Measurements from ENCODE around the gene ABCC11.

Gene ABCC11

DNA sequence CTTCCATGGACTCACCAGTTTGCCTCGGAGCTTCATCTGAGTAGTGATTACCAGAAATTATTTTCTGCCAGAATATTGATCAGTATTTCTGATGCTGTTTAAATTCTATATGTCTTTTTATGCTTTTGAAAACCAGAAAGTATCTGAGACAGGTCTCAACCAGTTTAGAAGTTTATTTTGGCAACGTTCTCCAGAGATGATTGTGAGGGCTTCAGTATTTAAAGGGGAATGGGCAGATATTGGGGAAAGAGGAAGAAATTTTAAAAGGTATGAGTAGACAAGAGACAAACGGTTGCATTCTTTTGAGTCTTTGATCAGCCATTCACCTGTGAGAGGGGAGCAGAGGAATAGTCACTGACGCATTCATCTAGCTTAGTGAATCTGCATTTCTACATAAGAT lies 44.4 kb upstream of the ABCC11 start:
- Histone ChIP-seq H3K9me3 (replicated peaks in 1 of 2; ENCODE audit: control insufficient read depth in 2 of 2, insufficient read depth in 1 of 2, low read depth in 1 of 2, low read length in 2 of 2) (peaks cover 5 to 12% of the 10 kb centered on the region in 2 donors), H2BK120ac (ENCODE audit: low read depth, low read length) (no peak overlapping the region), H3K23ac (ENCODE audit: low read depth, low read length, poor library complexity) (no peak overlapping the region), H3K4me1 (ENCODE audit: control insufficient read depth in 2 of 2, insufficient read depth in 1 of 2, low read depth in 1 of 2, low read length in 2 of 2) (no peaks in the 10 kb centered on the region), H2AK5ac (ENCODE audit: low read depth, low read length) (no peak overlapping the region), H2BK5ac (ENCODE audit: low read length) (no peak overlapping the region), H3K36me3 (replicated peaks in 1 of 2; ENCODE audit: control insufficient read depth in 2 of 2, insufficient read depth in 2 of 2, low read length in 2 of 2) (peaks cover 8 to 75% of the 10 kb centered on the region in 2 donors), H3K18ac (ENCODE audit: low read length) (no peak overlapping the region), H3K4ac (ENCODE audit: low read length) (no peak overlapping the region), H4K8ac (ENCODE audit: low read depth, low read length) (no peak overlapping the region), H3K14ac (ENCODE audit: low read length) (no peak overlapping the region), H3K27ac (replicated peaks; ENCODE audit: low read length) (no peak overlapping the region), H3K27me3 (ENCODE audit: control insufficient read depth in 3 of 3, insufficient read depth in 3 of 3, low read depth in 1 of 3, low read length in 3 of 3) (no peaks in the 10 kb centered on the region), H4K91ac (ENCODE audit: low read depth, low read length, poor library complexity) (no peak overlapping the region), H2BK12ac (ENCODE audit: low read length) (no peak overlapping the region), H3K79me1 (ENCODE audit: low read depth, low read length) (peaks cover 2% of the 10 kb centered on the region), H2AFZ (ENCODE audit: low read length) (no peak overlapping the region), H2BK15ac (ENCODE audit: low read length) (no peak overlapping the region), H3K4me3 (ENCODE audit: low read length in 2 of 2) (no peak overlapping the region), H3K4me2 (ENCODE audit: insufficient read depth, low read length, poor library complexity, severe bottlenecking) (no peak overlapping the region), H3K9ac (ENCODE audit: low read depth, low read length, poor library complexity) (no peak overlapping the region)
- no peak for DNase-seq (ENCODE audit: low spot score)
- WGBS, 2 donors (ENCODE audit: extremely low coverage in 2 of 2, insufficient read length in 2 of 2, insufficient replicate concordance in 1 of 2) = no CpG with 5 or more reads among the region's 4 CpGs

GRCh38 chr16:48291303-48291702 lies 44.0 kb upstream of the ABCC11 start:
- Histone ChIP-seq H3K14ac (ENCODE audit: low read length) (no peak overlapping the region), H3K36me3 (replicated peaks in 1 of 2; ENCODE audit: control insufficient read depth in 2 of 2, insufficient read depth in 2 of 2, low read length in 2 of 2) (peaks cover 11 to 75% of the 10 kb centered on the region in 2 donors), H2BK15ac (ENCODE audit: low read length) (no peak overlapping the region), H3K9me3 (replicated peaks in 1 of 2; ENCODE audit: control insufficient read depth in 2 of 2, insufficient read depth in 1 of 2, low read depth in 1 of 2, low read length in 2 of 2) (peaks cover 5 to 16% of the 10 kb centered on the region in 2 donors), H2AK5ac (ENCODE audit: low read depth, low read length) (no peak overlapping the region), H3K9ac (ENCODE audit: low read depth, low read length, poor library complexity) (no peak overlapping the region), H3K27me3 (ENCODE audit: control insufficient read depth in 3 of 3, insufficient read depth in 3 of 3, low read depth in 1 of 3, low read length in 3 of 3) (no peaks in the 10 kb centered on the region), H4K8ac (ENCODE audit: low read depth, low read length) (no peak overlapping the region), H2BK120ac (ENCODE audit: low read depth, low read length) (no peak overlapping the region), H2BK5ac (ENCODE audit: low read length) (no peak overlapping the region), H3K79me1 (ENCODE audit: low read depth, low read length) (peaks cover 2% of the 10 kb centered on the region), H3K23ac (ENCODE audit: low read depth, low read length, poor library complexity) (no peak overlapping the region), H3K4me1 (ENCODE audit: control insufficient read depth in 2 of 2, insufficient read depth in 1 of 2, low read depth in 1 of 2, low read length in 2 of 2) (no peaks in the 10 kb centered on the region), H3K4me2 (ENCODE audit: insufficient read depth, low read length, poor library complexity, severe bottlenecking) (no peak overlapping the region), H3K27ac (replicated peaks; ENCODE audit: low read length) (no peak overlapping the region), H3K4me3 (ENCODE audit: low read length in 2 of 2) (no peak overlapping the region), H4K91ac (ENCODE audit: low read depth, low read length, poor library complexity) (no peak overlapping the region), H2BK12ac (ENCODE audit: low read length) (no peak overlapping the region), H3K4ac (ENCODE audit: low read length) (no peak overlapping the region), H2AFZ (ENCODE audit: low read length) (no peak overlapping the region), H3K18ac (ENCODE audit: low read length) (no peak overlapping the region)
- DNase-seq (ENCODE audit: low spot score) = no peak
- no CpG with 5 or more reads among the region's 3 CpGs for WGBS, 2 donors (ENCODE audit: extremely low coverage in 2 of 2, insufficient read length in 2 of 2, insufficient replicate concordance in 1 of 2)

- H2AK5ac ChIP-seq (ENCODE audit: low read depth, low read length) = no peak overlapping the region
- H4K91ac ChIP-seq (ENCODE audit: low read depth, low read length, poor library complexity) = no peak overlapping the region
- peaks cover 2% of the 10 kb centered on the region for H3K79me1 ChIP-seq (ENCODE audit: low read depth, low read length)
- no peak overlapping the region for H3K23ac ChIP-seq (ENCODE audit: low read depth, low read length, poor library complexity)
- no peak overlapping the region for H3K4me3 ChIP-seq (ENCODE audit: low read length in 2 of 2)
- H2BK5ac ChIP-seq (ENCODE audit: low read length) = no peak overlapping the region
- H3K9me3 ChIP-seq (replicated peaks in 1 of 2; ENCODE audit: control insufficient read depth in 2 of 2, insufficient read depth in 1 of 2, low read depth in 1 of 2, low read length in 2 of 2) = peaks cover 5 to 31% of the 10 kb centered on the region in 2 donors
- no peak overlapping the region for H3K4ac ChIP-seq (ENCODE audit: low read length)
- H4K8ac ChIP-seq (ENCODE audit: low read depth, low read length) = no peak overlapping the region
- no peak for DNase-seq (ENCODE audit: low spot score)
- no peak overlapping the region for H2BK15ac ChIP-seq (ENCODE audit: low read length)
- H3K4me2 ChIP-seq (ENCODE audit: insufficient read depth, low read length, poor library complexity, severe bottlenecking) = no peak overlapping the region
- H3K18ac ChIP-seq (ENCODE audit: low read length) = no peak overlapping the region
- H3K4me1 ChIP-seq (ENCODE audit: control insufficient read depth in 2 of 2, insufficient read depth in 1 of 2, low read depth in 1 of 2, low read length in 2 of 2) = no peaks in the 10 kb centered on the region
- H3K27ac ChIP-seq (replicated peaks; ENCODE audit: low read length) = no peak overlapping the region
- no peak overlapping the region for H2BK120ac ChIP-seq (ENCODE audit: low read depth, low read length)
- peaks cover 11 to 86% of the 10 kb centered on the region in 2 donors for H3K36me3 ChIP-seq (replicated peaks in 1 of 2; ENCODE audit: control insufficient read depth in 2 of 2, insufficient read depth in 2 of 2, low read length in 2 of 2)
- no peak overlapping the region for H2AFZ ChIP-seq (ENCODE audit: low read length)
- no peaks in the 10 kb centered on the region for H3K27me3 ChIP-seq (ENCODE audit: control insufficient read depth in 3 of 3, insufficient read depth in 3 of 3, low read depth in 1 of 3, low read length in 3 of 3)
- no peak overlapping the region for H3K14ac ChIP-seq (ENCODE audit: low read length)
- no peak overlapping the region for H3K9ac ChIP-seq (ENCODE audit: low read depth, low read length, poor library complexity)
- H2BK12ac ChIP-seq (ENCODE audit: low read length) = no peak overlapping the region
Measured at GRCh38 chr16:48287239-48287638, 39.9 kb upstream of the ABCC11 start.

DNA sequence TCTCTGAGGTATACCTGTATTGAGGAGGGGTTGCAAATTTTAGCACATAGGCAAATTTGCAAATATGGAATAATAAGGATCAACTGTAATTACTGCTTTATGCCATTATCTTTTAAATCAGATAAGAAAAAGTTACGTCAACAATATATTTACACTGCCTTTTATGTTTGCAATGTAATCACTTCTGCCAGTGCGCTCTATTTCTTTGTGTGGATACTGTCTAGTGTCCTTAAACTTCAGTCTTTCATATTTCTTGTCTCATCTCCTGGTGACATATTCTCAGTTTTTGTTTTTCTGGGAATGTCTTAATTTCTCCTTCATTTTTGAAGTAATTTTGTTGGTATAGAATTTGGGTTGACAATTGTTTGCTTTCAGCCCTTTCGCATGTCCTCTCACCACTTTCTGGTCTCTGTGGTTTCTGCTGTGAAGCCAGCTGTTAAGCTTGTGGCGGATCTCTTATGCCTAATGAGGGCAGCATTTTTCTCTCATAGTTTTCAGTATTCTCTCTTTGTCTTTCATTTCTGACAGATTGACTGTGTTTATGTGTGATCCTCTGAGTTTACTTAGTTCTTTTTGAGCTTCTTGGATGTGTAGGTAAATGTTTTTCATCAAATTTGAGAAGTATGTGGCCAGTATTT lies 37.6 kb upstream of the ABCC11 start:
- H3K4me1 ChIP-seq (ENCODE audit: control insufficient read depth in 2 of 2, insufficient read depth in 1 of 2, low read depth in 1 of 2, low read length in 2 of 2) = no peaks in the 10 kb centered on the region
- no peak overlapping the region for H3K23ac ChIP-seq (ENCODE audit: low read depth, low read length, poor library complexity)
- H3K9me3 ChIP-seq (replicated peaks in 1 of 2; ENCODE audit: control insufficient read depth in 2 of 2, insufficient read depth in 1 of 2, low read depth in 1 of 2, low read length in 2 of 2) = peaks cover 5 to 31% of the 10 kb centered on the region in 2 donors
- H3K18ac ChIP-seq (ENCODE audit: low read length) = no peak overlapping the region
- H4K8ac ChIP-seq (ENCODE audit: low read depth, low read length) = no peak overlapping the region
- no peaks in the 10 kb centered on the region for H3K27me3 ChIP-seq (ENCODE audit: control insufficient read depth in 3 of 3, insufficient read depth in 3 of 3, low read depth in 1 of 3, low read length in 3 of 3)
- H3K4ac ChIP-seq (ENCODE audit: low read length) = no peak overlapping the region
- no peak for DNase-seq (ENCODE audit: low spot score)
- H2BK120ac ChIP-seq (ENCODE audit: low read depth, low read length) = no peak overlapping the region
- no peak overlapping the region for H3K4me2 ChIP-seq (ENCODE audit: insufficient read depth, low read length, poor library complexity, severe bottlenecking)
- no peak overlapping the region for H2AK5ac ChIP-seq (ENCODE audit: low read depth, low read length)
- H2BK12ac ChIP-seq (ENCODE audit: low read length) = no peak overlapping the region
- H3K36me3 ChIP-seq (replicated peaks in 1 of 2; ENCODE audit: control insufficient read depth in 2 of 2, insufficient read depth in 2 of 2, low read length in 2 of 2) = peaks cover 9 to 83% of the 10 kb centered on the region in 2 donors
- H3K79me1 ChIP-seq (ENCODE audit: low read depth, low read length) = peaks cover 2% of the 10 kb centered on the region
- H3K27ac ChIP-seq (replicated peaks; ENCODE audit: low read length) = no peak overlapping the region
- no peak overlapping the region for H3K4me3 ChIP-seq (ENCODE audit: low read length in 2 of 2)
- no peak overlapping the region for H2BK5ac ChIP-seq (ENCODE audit: low read length)
- no peak overlapping the region for H2BK15ac ChIP-seq (ENCODE audit: low read length)
- H3K14ac ChIP-seq (ENCODE audit: low read length) = no peak overlapping the region
- no CpG with 5 or more reads among the region's 4 CpGs for WGBS, 2 donors (ENCODE audit: extremely low coverage in 2 of 2, insufficient read length in 2 of 2, insufficient replicate concordance in 1 of 2)
- no peak overlapping the region for H3K9ac ChIP-seq (ENCODE audit: low read depth, low read length, poor library complexity)
- no peak overlapping the region for H2AFZ ChIP-seq (ENCODE audit: low read length)
- no peak overlapping the region for H4K91ac ChIP-seq (ENCODE audit: low read depth, low read length, poor library complexity)
